Neural crest cell (in vitro differentiated cells): ENCODE results near the gene TRIP13. TPM values are rescaled to one million over a fixed set of nuclear protein-coding genes. Genes with fewer than 3 reads are reported as not detected.
"Not testable (repeated sequence)": the region's sequence is repeated elsewhere in the genome, so short reads cannot be mapped to it uniquely, and the experiment has no call there.

Experiments
- DNase-seq: peaks from one replicate; pipeline ENCODE4 v3.0.0; 2021; ENCODE audit warnings: low read depth, mixed read lengths, low spot score
- H3K27ac Mint-ChIP-seq: one replicate; pipeline ENCODE4 v1.8.0; 2021; ENCODE audit warnings: mild to moderate bottlenecking, mixed read lengths; ENCODE audit not compliant: unreplicated experiment
- H3K27me3 Mint-ChIP-seq: 2 replicates; pipeline ENCODE4 v1.8.0; 2021; ENCODE audit warnings: low read depth, mild to moderate bottlenecking, mixed read lengths
- H3K36me3 Mint-ChIP-seq: 2 replicates; pipeline ENCODE4 v1.8.0; 2021; ENCODE audit warnings: low read depth, mild to moderate bottlenecking, mixed read lengths
- H3K4me1 Mint-ChIP-seq: 2 replicates; pipeline ENCODE4 v1.8.0; 2021; ENCODE audit warnings: mixed read lengths
- H3K4me3 Mint-ChIP-seq: one replicate; pipeline ENCODE4 v1.8.0; 2021; ENCODE audit warnings: mild to moderate bottlenecking, mixed read lengths
- H3K9me3 Mint-ChIP-seq: 2 replicates; pipeline ENCODE4 v1.8.0; 2021; ENCODE audit warnings: mixed read lengths
- total RNA-seq: library from RNA; stranded (reverse); gene quantifications from 2 replicates; pipeline ENCODE4 v1.2.1, GENCODE V29; 2021
- TF ChIP-seq, protein P1 (sequence below): fragments of 200-600 bp; sonication (generic); conservative IDR thresholded peaks from 2 replicates; pipeline ENCODE4 v1.5.0; 2021; ENCODE audit warnings: antibody characterized with exemption, mild to moderate bottlenecking

TRIP13 gene
- total RNA-seq, 1 donor from 2014 or later = 32.6 TPM

DNA sequence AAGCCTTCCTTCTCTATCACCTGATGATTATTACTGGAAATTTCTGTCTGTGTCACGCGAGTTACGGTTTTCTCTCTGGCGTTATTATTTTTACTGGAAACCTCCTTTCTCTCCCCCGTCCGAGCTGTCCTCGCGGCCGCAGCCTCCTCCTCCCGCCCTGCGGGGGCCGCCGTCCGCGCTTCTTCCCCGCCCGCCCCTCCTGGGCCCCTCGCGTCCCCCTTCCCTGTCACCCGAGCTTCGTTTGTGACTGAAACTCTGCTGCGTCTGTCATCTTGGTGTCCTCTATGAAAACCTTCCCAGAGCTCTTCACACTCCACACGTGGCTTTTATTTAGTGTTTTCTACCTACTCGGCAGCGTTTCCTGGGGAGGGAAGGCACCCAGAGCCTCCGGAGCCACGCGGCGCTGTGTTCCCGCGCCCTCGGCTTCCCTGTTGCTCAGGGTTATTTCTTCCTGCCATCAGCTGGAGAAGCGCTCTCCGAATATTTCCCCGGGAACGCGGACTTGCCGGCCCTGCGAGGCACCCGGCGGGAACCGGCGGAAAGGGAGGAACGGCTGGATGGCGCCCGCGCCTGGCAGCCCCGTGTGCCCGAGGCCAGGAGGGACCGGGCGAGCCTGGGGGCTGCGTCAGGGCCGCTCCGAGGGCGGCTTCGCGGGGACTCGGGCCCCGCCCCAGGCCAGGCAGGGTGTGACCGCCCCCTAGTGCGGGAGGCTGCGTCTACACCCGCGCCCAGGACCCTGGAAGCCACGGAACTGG is 33.9 kb downstream of the TRIP13 start:
- peaks cover 15% of the 10 kb centered on the region for H3K4me1 Mint-ChIP-seq
- H3K9me3 Mint-ChIP-seq = no peaks in the 10 kb centered on the region
- TF ChIP-seq, protein P1, sequence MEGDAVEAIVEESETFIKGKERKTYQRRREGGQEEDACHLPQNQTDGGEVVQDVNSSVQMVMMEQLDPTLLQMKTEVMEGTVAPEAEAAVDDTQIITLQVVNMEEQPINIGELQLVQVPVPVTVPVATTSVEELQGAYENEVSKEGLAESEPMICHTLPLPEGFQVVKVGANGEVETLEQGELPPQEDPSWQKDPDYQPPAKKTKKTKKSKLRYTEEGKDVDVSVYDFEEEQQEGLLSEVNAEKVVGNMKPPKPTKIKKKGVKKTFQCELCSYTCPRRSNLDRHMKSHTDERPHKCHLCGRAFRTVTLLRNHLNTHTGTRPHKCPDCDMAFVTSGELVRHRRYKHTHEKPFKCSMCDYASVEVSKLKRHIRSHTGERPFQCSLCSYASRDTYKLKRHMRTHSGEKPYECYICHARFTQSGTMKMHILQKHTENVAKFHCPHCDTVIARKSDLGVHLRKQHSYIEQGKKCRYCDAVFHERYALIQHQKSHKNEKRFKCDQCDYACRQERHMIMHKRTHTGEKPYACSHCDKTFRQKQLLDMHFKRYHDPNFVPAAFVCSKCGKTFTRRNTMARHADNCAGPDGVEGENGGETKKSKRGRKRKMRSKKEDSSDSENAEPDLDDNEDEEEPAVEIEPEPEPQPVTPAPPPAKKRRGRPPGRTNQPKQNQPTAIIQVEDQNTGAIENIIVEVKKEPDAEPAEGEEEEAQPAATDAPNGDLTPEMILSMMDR = peak; percentile 61
- peak; percentile 56 for DNase-seq
- no peaks in the 10 kb centered on the region for H3K36me3 Mint-ChIP-seq
- H3K27ac Mint-ChIP-seq = no peak overlapping the region
- H3K4me3 Mint-ChIP-seq = peak overlapping the region; percentile 34
- H3K27me3 Mint-ChIP-seq = peaks cover 33% of the 10 kb centered on the region

DNA sequence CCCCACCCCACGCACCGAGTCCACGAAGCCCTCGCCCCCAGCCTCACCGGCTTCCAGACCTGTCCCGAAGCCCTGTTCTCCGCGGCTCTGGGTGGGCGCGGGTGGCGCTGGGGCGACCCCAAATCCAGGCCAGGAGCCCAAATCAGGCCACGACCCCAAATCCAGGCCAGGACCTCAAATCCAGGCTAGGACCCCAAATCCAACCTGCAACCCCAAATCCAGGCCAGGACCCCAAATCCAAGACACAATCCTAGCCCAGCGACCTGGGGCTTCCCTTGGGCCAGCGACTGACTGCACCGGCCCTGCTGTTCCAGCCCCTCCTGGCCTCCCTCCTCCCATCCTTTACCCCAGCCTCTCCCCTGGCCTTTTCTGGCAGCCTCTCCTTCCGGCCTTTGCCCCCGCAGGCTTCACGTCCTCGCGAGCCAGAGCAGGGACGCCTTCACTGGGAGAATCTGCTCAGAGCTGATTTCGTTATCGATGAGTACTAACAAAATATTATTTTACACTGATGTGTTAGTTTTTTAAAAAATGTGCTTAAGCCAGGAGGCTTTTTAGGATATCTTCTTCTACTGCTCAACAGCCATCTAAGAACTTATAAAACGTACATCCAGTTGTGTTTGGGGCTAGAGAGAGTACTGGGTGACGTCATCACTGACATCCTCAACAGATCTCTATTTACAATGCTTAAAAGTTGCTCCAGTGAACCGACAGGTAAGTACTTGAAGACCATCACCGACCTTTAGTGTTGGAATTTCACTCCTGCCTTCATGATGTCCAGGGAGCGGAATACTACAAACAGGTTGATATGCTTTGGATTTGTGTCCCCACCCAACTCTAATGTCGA is 34.7 kb downstream of the TRIP13 start:
- Mint-ChIP-seq H3K4me3 (peak overlapping the region; percentile 31), H3K27me3 (peaks cover 33% of the 10 kb centered on the region), H3K9me3 (no peaks in the 10 kb centered on the region), H3K27ac (no peak overlapping the region), H3K4me1 (peaks cover 15% of the 10 kb centered on the region), H3K36me3 (no peaks in the 10 kb centered on the region)
- DNase-seq = no peak
- TF ChIP-seq, protein P1 = peak; percentile 9

DNA sequence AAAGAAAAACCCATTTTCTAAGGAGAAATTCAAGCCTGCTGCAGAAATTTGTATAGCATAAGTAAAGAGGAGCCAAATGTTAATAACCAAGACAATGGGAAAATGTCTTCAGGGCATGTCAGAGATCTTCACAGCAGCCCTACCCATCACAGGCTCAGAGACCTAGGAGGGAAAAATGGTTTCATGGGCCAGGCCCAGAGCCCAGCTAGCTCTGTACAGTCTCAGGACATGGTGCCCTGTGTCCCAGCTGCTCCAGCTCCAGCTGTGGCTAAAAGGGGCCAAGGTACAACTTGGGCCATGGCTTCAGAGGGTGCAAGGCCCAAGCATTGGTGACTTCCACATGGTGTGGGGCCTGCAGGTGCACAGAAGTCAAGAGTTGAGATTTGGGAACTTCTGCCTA is 36.5 kb downstream of the TRIP13 start:
- peaks cover 13% of the 10 kb centered on the region for H3K4me1 Mint-ChIP-seq
- DNase-seq, H3K4me3 Mint-ChIP-seq, H3K36me3 Mint-ChIP-seq, H3K27ac Mint-ChIP-seq, H3K9me3 Mint-ChIP-seq: not testable (repeated sequence)
- peaks cover 29% of the 10 kb centered on the region for H3K27me3 Mint-ChIP-seq

DNA sequence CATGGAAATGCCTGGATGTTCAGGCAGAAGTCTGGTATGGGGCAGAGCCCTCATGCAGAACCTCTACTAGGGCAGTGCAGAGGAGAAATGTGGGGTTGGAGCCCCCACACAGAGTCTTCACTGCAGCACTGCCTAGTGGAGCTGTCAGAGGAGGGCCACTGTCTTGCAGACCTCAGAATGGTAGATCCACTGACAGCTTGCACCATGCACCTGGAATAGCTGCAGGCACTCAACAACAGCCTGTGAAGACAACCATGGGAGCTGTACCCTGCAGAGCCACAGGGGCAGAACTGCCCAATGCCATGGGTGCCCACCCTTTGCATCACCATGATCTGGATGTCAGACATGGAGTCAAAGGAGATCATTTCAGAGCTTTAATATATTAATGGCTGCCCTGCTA is 36.9 kb downstream of the TRIP13 start:
- Mint-ChIP-seq H3K27ac (no peak overlapping the region), H3K36me3 (no peaks in the 10 kb centered on the region), H3K4me1 (peaks cover 13% of the 10 kb centered on the region), H3K4me3 (no peak overlapping the region), H3K27me3 (peaks cover 29% of the 10 kb centered on the region), H3K9me3 (no peaks in the 10 kb centered on the region)
- TF ChIP-seq, protein P1 = no peak
- no peak for DNase-seq

DNA sequence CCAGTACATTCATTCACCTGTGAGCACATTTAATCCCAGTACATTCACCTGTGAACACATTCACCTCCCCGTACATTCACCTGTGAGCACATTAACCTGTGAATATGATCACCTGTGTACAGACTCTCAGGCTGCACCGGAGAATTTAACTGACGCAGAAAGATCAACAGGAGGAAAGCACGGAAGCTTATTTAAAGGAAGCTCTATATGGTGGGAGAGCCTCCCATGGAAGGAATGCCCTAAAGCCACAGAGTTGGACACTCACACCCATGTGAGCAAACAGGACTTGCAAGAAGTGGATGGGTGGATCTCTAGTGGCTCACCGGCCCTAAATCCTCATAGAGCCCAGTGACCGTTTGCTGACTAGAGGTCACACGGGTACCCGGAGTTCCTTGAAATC is 38.2 kb downstream of the TRIP13 start:
- TF ChIP-seq, protein P1 = no peak
- no peak overlapping the region for H3K4me3 Mint-ChIP-seq
- H3K4me1 Mint-ChIP-seq = peaks cover 13% of the 10 kb centered on the region
- H3K27me3 Mint-ChIP-seq = peaks cover 16% of the 10 kb centered on the region
- DNase-seq = no peak
- no peaks in the 10 kb centered on the region for H3K36me3 Mint-ChIP-seq
- no peaks in the 10 kb centered on the region for H3K9me3 Mint-ChIP-seq
- H3K27ac Mint-ChIP-seq = no peak overlapping the region
